ENCODE results near the gene LYRM4.

Gene LYRM4

DNA sequence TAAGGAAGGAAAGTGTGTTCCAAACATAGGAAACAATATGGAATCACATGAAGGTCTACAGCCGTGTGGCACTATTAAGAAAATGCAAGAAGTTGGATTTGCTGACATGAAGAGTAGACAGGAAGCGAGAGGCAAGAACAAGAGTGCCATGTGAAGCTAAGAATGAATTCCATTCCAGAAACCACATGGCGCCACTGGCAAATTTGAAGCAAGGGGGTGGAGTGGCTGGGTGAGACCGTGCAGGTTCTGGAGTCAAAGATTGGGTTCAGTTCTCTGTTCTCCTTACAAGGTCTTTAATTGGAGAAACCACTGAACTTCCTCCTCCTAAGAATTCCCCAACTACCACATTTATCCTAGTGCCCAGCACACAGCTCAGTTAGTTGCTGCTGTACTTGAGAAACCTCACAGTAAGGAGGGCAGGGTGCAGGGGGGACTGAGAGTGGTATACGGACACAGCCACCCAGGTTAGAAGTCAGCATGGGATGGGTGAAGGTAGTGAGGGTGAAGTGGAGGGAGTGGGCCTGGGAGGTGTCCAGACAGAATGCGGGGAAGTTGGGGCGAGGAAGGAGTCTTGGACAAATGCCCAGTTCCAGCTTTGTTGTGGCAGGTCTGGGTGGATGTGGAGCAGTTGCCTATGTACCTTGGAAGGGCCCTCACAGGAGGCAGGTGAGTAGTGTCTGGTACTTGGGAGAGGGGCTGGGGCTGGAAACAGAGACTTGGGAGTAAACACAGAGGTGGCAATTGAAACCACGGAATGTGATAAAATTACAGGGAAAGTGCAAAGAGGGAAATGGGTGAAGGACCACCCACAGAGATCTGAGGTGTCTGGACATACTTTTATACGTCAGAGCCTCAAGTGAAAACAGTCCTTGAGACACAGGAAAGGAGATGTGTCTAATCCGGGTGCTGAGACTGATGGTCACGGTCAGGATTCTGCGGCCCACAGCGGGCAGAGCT lies 14.3 kb downstream of the LYRM4 start:
- no peak for DNase-seq (ENCODE audit: low read depth in 3 of 3)

DNA sequence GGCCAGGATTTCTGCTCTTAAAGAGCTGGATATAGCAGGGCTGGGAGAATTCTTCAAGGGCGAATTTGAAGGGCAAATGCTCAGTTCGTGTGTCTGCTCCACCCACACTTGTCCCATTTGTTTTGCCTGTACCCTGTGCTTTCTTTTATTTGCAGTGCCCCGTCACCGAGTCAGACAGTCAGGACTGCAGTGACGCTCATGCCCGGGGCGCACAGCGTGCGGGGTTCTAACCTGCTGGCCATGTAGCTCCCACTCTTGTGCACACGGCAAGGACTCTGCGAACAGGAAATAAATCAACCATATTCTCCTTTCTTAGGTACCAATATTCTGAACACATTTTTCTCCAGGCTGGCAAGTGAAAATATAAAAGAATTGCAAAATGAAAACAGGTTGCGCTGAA lies 17.7 kb downstream of the LYRM4 start:
- no peak for DNase-seq (ENCODE audit: low read depth in 3 of 3)

DNA sequence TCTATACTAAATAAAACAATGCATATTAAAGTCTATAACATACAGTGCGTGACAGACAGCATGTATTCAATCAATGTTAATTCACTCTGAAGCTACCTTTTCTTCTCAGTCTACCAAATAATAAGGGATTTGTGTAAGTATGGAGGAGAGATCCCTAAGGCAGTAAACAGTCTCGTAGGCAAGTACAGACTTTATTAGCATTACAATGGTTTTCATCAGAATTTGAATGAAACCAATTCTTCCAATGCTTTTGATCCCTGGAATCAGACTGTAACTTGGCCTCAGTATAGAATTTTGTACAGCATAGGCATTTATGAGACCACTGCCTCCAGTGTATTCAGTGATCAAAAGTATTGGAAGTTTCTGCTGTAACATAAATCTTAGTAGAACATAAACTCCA lies 19.5 kb downstream of the LYRM4 start:
- no peak for DNase-seq (ENCODE audit: low read depth in 3 of 3)

- no peak for DNase-seq (ENCODE audit: low read depth in 3 of 3)
Measured at GRCh38 chr6:5238336-5238735, 22.4 kb downstream of the LYRM4 start.

- DNase-seq (ENCODE audit: low read depth in 3 of 3): no peak
Measured at GRCh38 chr6:5237805-5238204, 22.9 kb downstream of the LYRM4 start.

DNA sequence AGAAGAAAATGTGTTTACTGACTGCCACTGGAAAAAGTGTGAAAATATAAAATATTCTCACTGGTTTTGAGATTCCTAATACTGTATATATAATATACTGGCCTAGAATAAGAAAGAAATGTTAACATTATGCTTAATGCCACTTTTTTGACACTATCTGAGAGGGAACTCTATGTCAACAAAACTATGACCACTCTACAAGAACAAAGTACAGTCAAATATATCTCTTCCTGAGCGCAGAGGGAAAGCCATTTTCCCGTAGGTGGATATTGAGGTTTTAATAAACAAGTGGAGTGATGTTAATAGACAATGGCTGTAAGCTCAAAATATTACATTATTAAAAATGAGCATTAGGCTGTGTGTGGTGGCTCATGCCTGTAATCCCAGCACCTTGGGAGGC lies 24.9 kb downstream of the LYRM4 start:
- no peak for DNase-seq (ENCODE audit: low read depth in 3 of 3)

GRCh38 chr6:5234874-5235273 lies 25.9 kb downstream of the LYRM4 start:
- no peak for DNase-seq (ENCODE audit: low read depth in 3 of 3)

GRCh38 chr6:5231289-5231688 lies 29.5 kb downstream of the LYRM4 start:
- DNase-seq (ENCODE audit: low read depth in 3 of 3): no peak

DNA sequence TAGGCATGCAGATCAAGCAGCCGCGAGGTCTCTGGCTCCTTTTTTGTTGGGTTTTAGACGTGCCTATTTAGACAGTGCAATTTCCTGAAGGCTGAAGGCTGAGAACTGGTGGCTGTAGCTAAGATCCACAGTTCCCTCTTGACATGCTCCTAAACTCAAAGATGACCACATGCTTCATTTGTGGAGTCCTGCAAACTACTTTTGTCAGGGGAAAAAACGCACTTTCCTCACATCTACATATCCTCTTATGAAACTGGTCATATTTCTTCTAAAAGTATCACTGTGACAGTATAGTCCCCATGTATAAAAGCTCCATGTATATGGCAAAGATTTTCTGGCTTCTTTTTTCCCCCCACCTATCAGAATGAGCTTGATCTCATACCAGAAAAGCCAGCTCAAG lies 30.7 kb downstream of the LYRM4 start:
- no peak for DNase-seq (ENCODE audit: low read depth in 3 of 3)

DNA sequence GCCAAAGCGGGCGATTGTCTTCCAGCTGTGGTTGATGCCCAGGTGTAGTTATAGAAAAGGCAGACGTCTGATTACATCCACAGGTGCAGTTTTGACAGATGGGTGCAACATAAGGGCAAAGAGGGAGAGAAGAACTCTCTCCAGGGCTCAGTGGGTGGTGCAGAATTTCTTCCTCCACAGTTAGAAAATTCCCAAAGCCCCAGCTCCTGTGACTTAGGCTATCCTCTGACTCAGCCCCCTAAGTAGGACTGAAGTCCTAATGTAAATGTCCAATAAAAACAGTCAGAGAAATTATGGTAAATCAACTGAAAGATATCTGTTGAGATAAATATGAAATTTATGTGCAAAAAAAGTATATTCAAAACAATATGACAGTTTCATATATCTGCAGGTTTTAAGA lies 31.4 kb downstream of the LYRM4 start:
- no peak for DNase-seq (ENCODE audit: low read depth in 3 of 3)

DNA sequence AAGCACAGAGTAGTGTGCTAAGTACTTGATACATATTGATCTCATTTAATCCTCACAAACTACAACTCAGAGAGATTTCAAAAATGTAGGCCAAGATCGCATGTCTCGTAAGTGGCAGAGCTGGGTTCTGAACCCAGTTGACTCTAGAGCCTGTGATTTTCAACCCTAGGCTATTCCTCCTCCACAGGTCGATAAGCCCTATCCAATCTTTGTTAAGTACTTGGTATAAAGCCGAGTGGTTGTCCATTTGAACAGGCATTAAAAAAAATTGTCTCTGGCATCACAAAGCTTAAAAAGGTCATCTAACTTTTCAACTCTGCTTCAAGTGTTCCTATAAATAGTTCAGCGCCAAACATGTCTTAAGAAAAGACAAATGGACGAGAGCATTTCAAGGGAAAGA lies 37.4 kb downstream of the LYRM4 start:
- DNase-seq (ENCODE audit: low read depth in 3 of 3): no peak

DNA sequence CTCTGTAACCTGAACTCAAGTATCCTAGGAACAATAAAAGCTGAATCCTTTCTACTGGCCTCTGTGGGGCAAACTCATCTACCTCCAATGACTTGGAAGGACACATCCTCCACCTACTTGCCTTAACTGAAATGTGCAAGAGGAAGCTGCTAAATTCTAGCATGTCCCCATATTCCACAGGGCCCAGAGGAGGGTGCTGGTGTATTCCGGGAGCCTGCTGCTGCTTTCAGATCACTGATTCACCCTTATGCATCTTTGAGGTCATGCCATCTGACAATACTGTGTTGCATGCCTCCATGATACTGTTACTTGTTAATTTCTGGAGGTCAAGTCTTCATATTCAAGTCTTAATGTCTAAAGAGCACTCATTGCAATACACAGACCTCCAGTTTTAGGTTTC lies 40.3 kb downstream of the LYRM4 start:
- DNase-seq (ENCODE audit: low read depth in 3 of 3): no peak

- no peak for DNase-seq (ENCODE audit: low read depth in 3 of 3)
Measured at GRCh38 chr6:5219011-5219691, 41.6 kb downstream of the LYRM4 start.

DNA sequence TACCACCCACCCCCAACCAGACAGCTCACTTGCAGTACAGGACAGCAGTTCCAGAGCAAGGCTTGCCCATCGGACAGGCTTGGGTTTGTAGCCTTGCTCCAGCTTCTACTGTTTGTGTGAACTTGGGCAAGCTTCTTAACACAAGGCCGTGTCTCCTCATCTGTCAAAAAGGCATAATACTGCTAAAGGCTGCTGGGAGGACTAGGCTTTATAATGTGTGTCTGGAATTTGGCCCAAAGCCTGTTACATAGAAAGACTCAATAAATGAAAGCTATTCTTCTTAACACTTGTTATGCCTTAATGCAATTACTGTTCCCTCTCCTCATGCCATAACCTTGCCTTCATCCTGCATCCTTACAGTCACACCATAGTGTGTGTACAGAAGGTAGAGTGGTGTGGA lies 43.4 kb downstream of the LYRM4 start:
- DNase-seq (ENCODE audit: low read depth in 3 of 3): no peak

DNA sequence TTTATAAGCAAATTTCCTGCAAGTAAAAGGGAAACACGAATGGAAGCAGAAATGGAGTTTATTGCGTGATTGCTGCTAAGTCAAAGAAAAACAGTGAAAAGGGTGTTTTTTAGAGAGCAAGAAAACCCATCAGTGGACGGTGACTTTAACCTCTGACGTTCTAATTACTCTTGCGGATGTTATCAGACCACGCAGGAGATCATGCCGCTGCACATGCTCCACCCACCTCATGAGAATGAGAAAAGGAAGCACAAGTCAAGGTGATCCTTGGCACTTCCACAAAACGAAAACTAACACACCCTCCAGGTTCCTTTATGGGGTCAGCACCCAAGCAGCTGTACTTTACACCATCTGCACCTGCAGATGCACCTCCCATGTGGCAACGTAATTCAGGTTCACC lies 45.0 kb downstream of the LYRM4 start:
- no peak for DNase-seq (ENCODE audit: low read depth in 3 of 3)

DNA sequence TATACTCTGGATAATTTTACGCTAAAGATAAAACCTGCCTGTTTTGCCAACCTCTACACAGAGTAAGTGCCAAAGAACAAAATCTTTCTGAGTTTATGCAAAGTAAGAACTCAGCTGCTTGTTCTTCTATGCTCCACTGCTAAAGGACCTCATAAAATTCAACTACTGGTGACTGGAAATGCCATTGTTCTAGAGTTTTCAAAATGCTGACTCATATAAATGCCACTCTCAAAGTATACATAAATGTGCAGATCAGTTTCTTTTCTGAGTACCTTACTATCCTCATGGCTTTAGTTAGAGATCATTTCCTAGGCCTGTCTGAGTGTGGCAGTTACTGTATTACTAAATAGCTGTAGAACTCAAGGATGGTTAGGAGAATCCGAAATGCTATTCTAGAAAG lies 45.6 kb downstream of the LYRM4 start:
- DNase-seq (ENCODE audit: low read depth in 3 of 3): no peak

GRCh38 chr6:5214570-5215052 lies 46.1 kb downstream of the LYRM4 start:
- DNase-seq (ENCODE audit: low read depth in 3 of 3): peak in 2 of 3 donors; percentile 11 to 25

DNA sequence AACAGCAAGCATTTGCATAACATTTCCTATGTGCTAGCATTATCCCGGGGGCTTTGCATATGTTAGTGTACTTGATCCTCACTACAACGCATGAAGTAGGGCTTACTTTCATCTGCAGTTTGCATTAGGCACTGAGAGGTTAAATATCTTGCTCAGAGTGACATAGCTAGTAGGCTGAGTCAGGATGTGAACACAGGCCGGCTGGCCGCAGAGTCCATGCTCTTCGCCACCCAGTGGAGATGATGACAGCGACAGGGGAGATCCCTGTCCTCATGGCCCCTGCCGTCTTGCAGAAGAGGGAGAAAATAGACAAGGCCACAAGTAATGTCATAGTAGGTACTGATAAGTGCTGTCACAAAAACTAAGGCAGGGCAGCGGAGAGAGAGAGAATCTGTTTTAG lies 46.9 kb downstream of the LYRM4 start:
- no peak for DNase-seq (ENCODE audit: low read depth in 3 of 3)

DNA sequence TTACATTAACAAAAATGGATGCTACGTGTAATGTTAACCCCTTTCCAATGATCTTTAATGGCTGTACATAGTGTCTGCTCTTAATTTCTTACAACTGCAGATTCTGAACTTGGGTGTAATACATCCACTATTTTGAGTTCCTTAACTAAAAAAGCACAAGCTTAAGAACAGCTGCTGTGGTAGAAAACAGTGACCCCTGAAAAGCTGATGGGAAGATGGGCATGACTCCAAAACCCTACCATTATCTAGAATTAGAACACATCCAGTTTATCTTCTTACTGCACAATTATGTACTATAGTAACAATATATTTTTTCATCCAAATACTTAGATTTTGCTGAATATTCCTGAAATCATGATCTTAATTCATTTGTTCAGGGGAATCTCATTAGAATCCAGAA lies 49.3 kb downstream of the LYRM4 start:
- DNase-seq (ENCODE audit: low read depth in 3 of 3): no peak

DNA sequence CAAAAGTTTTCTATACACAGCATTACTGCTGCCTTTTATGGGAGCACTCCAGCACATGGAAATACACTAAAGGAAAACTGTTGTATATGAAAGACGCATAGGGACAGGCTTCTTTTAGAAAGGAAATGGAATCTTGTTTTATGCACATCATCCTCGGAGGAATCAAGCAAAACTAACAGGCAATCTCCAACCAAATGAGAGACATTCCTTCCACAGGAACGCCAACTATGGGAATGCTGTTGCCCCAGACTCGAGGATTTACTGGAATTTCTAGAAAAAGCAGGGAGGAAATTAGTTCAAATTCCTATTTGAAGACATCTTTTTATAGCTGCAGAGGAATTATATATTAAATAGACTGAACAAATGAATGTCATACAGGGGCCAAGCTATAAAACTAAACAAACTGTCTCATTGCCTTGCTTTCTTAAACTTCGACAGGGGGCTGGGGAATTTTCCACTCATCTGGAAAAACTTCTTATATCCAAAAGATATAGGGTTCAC lies 52.2 kb downstream of the LYRM4 start:
- no peak for DNase-seq (ENCODE audit: low read depth in 3 of 3)

DNA sequence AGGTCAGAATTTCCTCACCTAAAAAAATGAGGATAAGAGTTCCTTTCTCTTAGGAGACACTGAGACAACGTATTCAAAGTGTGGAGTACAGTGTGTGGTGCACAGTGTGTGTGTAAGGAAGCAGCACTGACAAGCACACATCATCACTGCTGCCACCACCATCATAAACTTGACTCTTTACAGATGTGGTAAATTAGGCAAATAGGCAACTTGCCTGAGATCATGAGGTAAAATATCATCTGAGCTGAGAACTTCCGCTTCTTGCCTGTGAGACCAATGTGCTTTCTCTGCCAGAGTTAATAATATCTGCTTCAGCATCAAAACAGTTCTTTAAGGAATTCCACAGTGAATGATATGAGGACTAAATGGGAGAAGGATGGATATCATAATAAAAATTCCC lies 52.7 kb downstream of the LYRM4 start:
- DNase-seq (ENCODE audit: low read depth in 3 of 3): no peak

DNA sequence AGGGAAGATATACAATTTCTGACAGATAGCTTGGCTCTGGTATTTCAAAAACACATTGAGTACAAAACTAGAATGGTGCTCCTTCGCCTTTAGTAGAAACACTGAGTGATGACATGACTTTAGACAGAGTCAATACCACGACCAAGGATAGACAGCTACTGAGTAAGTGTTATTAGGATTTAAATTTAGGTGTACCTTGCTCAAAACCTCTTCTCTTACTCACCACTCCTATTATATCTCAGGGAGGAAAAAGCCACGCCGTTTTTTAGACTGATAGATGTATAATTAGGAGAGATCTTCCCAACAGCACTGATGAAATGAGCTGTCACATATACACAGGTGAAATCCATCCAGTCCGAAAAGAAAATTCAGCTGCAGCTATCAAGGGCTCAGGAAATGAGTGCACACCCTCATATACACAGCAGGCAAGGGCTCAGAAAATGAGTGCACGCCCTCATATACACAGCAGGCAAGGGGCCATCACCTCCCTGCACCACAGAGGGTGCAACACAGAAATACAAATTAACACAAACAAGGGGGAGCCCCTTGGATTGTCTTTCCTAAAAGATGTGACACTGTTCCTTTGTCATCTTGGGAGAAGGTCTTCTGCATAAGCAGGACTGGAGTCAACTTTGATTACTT lies 53.7 kb downstream of the LYRM4 start:
- DNase-seq (ENCODE audit: low read depth in 3 of 3): no peak

All from stimulated activated CD4-positive, alpha-beta T cell treated with anti-CD3 and anti-CD28 coated beads, TNF-alpha, amount 100 ng/mL, for 48 hours (primary cell).